ENCODE measurements around the gene CLN6.
"Not testable (repeated sequence)": the region's sequence is repeated elsewhere in the genome, so short reads cannot be mapped to it uniquely, and the experiment has no call there.

CLN6 gene

GRCh38 chr15:68184616-68185480 lies 44.7 kb downstream of the CLN6 start:
- no peak overlapping the region for H3K4me3 ChIP-seq (ENCODE audit: insufficient read length, low read depth)
- no peak for TF ChIP-seq ZNF274 (IDR thresholded peaks at IDR 0.05; ENCODE audit: low read depth, low read length)
- TF ChIP-seq SUZ12 (IDR thresholded peaks at IDR 0.05; ENCODE audit: extremely low read depth, insufficient read depth, insufficient read length): no peak
- no peak for TF ChIP-seq YY1 (IDR thresholded peaks at IDR 0.05; ENCODE audit: insufficient read depth, insufficient read length)
- peaks cover 82% of the 10 kb centered on the region for H3K36me3 ChIP-seq (ENCODE audit: insufficient read depth, insufficient read length, low read length)
- no peaks in the 10 kb centered on the region for H3K9me3 ChIP-seq (ENCODE audit: insufficient read depth, low read length)
- DNase-seq (ENCODE audit: low read depth, low spot score): no peak
- H3K4me1 ChIP-seq (ENCODE audit: insufficient read depth, insufficient read length): no peaks in the 10 kb centered on the region
- H3K9ac ChIP-seq (ENCODE audit: insufficient read length, low read depth): no peak overlapping the region
- no peaks in the 10 kb centered on the region for H3K27me3 ChIP-seq (ENCODE audit: insufficient read depth, insufficient read length)

DNA sequence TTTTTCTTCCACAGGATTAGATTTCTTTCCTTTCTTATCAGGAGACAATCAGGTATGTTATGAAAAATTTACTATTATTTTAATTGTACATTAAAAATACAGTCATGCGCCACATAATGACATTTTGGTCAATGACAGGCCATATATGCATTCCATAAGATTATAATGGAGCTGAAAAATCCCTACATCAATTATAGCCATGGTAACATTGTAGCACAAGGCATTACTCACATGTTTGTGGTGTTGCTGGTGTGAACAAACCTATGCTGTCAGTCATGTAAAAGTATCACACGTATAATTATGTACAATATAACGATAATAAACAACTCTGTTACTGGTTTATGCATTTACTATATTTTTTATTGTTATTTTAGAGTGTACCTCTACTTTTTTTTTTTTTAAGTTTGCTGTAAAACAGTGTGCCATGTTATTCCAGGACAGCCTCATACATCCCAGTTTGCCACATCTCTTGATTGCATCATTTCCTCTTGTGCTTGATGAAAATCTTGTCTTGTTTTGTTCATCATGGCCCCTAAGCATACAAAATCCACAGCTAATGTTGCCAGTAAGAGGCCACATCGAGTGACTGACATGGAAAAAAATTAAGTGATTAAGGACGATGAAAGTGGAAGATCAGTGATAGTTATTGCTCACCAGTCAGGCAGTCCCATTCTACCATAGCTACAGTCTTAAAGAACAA lies 45.8 kb downstream of the CLN6 start:
- TF ChIP-seq YY1 (IDR thresholded peaks at IDR 0.05; ENCODE audit: insufficient read depth, insufficient read length) (no peak), SUZ12 (IDR thresholded peaks at IDR 0.05; ENCODE audit: extremely low read depth, insufficient read depth, insufficient read length) (no peak), ZNF274 (IDR thresholded peaks at IDR 0.05; ENCODE audit: low read depth, low read length) (no peak)
- Histone ChIP-seq H3K4me1 (ENCODE audit: insufficient read depth, insufficient read length) (no peaks in the 10 kb centered on the region), H3K36me3 (ENCODE audit: insufficient read depth, insufficient read length, low read length) (peaks cover 74% of the 10 kb centered on the region), H3K9me3 (ENCODE audit: insufficient read depth, low read length) (no peaks in the 10 kb centered on the region), H3K27me3 (ENCODE audit: insufficient read depth, insufficient read length) (no peaks in the 10 kb centered on the region), H3K4me3 (ENCODE audit: insufficient read length, low read depth) (no peak overlapping the region), H3K9ac (ENCODE audit: insufficient read length, low read depth) (no peak overlapping the region)
- no peak for DNase-seq (ENCODE audit: low read depth, low spot score)

GRCh38 chr15:68177742-68178141 lies 51.8 kb downstream of the CLN6 start:
- Histone ChIP-seq H3K36me3 (ENCODE audit: insufficient read depth, insufficient read length, low read length) (peaks cover 63% of the 10 kb centered on the region), H3K9me3 (ENCODE audit: insufficient read depth, low read length) (no peaks in the 10 kb centered on the region), H3K4me1 (ENCODE audit: insufficient read depth, insufficient read length) (no peaks in the 10 kb centered on the region), H3K9ac (ENCODE audit: insufficient read length, low read depth) (no peak overlapping the region), H3K4me3 (ENCODE audit: insufficient read length, low read depth) (no peak overlapping the region), H3K27me3 (ENCODE audit: insufficient read depth, insufficient read length) (no peaks in the 10 kb centered on the region)
- DNase-seq (ENCODE audit: low read depth, low spot score): no peak
- TF ChIP-seq SUZ12 (IDR thresholded peaks at IDR 0.05; ENCODE audit: extremely low read depth, insufficient read depth, insufficient read length): no peak
- TF ChIP-seq YY1 (IDR thresholded peaks at IDR 0.05; ENCODE audit: insufficient read depth, insufficient read length): no peak
- no peak for TF ChIP-seq ZNF274 (IDR thresholded peaks at IDR 0.05; ENCODE audit: low read depth, low read length)

GRCh38 chr15:68176601-68177000 lies 52.9 kb downstream of the CLN6 start:
- TF ChIP-seq ZNF274 (IDR thresholded peaks at IDR 0.05; ENCODE audit: low read depth, low read length) (no peak), SUZ12 (IDR thresholded peaks at IDR 0.05; ENCODE audit: extremely low read depth, insufficient read depth, insufficient read length) (no peak), YY1 (IDR thresholded peaks at IDR 0.05; ENCODE audit: insufficient read depth, insufficient read length) (no peak)

DNA sequence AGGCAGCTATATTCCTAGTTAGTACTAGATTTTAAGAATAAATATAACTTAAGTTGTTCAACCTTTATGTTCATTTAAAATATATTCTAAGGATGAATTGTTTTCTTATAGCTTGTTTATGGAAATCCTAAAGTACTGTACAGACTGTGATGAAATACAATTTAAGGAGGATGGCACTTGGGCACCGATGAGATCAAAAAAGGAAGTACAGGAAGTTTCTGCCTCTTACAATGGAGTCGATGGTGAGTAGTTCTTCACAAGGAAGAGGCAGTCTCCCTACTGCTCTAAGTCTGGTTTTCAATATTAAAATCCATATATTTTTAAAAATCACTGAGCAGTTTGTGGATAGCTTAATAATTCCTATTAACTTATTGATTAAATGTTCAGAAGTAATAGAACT lies 54.0 kb downstream of the CLN6 start:
- no peak overlapping the region for H3K9ac ChIP-seq (ENCODE audit: insufficient read length, low read depth)
- no peaks in the 10 kb centered on the region for H3K4me1 ChIP-seq (ENCODE audit: insufficient read depth, insufficient read length)
- H3K9me3 ChIP-seq (ENCODE audit: insufficient read depth, low read length): no peaks in the 10 kb centered on the region
- no peaks in the 10 kb centered on the region for H3K27me3 ChIP-seq (ENCODE audit: insufficient read depth, insufficient read length)
- H3K36me3 ChIP-seq (ENCODE audit: insufficient read depth, insufficient read length, low read length): peaks cover 45% of the 10 kb centered on the region
- DNase-seq (ENCODE audit: low read depth, low spot score): no peak
- no peak overlapping the region for H3K4me3 ChIP-seq (ENCODE audit: insufficient read length, low read depth)
- TF ChIP-seq ZNF274 (IDR thresholded peaks at IDR 0.05; ENCODE audit: low read depth, low read length) (no peak), SUZ12 (IDR thresholded peaks at IDR 0.05; ENCODE audit: extremely low read depth, insufficient read depth, insufficient read length) (no peak), YY1 (IDR thresholded peaks at IDR 0.05; ENCODE audit: insufficient read depth, insufficient read length) (no peak)

More at GRCh38 chr15:68176601-68177000, 52.9 kb downstream of the CLN6 start:
- Histone ChIP-seq H3K4me1 (ENCODE audit: insufficient read depth, insufficient read length) (no peaks in the 10 kb centered on the region), H3K9me3 (ENCODE audit: insufficient read depth, low read length) (no peaks in the 10 kb centered on the region), H3K9ac (ENCODE audit: insufficient read length, low read depth) (no peak overlapping the region), H3K4me3 (ENCODE audit: insufficient read length, low read depth) (no peak overlapping the region), H3K27me3 (ENCODE audit: insufficient read depth, insufficient read length) (no peaks in the 10 kb centered on the region), H3K36me3 (ENCODE audit: insufficient read depth, insufficient read length, low read length) (peaks cover 55% of the 10 kb centered on the region)
- DNase-seq (ENCODE audit: low read depth, low spot score): no peak

DNA sequence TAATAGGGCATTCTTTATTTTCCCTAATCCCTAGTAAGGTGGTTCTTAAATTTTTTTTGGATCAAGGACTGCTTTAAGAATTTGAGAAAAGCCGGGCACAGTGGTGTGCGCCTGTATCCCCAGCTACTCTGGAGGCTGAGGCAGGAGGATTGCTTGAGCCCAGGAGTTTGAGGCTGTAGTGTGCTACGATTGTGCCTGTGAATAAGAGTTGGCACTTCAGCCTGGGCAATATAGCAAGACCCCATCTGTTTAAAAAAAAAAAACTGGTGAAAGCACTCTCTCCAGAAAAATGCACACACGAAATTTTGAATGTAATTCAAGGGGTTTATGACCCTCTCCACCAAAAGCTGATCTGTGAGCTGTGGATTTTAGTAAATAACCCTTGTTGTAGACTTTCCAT lies 56.4 kb downstream of the CLN6 start:
- Histone ChIP-seq H3K27me3 (ENCODE audit: insufficient read depth, insufficient read length) (no peaks in the 10 kb centered on the region), H3K4me1 (ENCODE audit: insufficient read depth, insufficient read length) (no peaks in the 10 kb centered on the region), H3K9me3 (ENCODE audit: insufficient read depth, low read length) (no peaks in the 10 kb centered on the region), H3K4me3 (ENCODE audit: insufficient read length, low read depth) (no peak overlapping the region), H3K36me3 (ENCODE audit: insufficient read depth, insufficient read length, low read length) (peaks cover 41% of the 10 kb centered on the region), H3K9ac (ENCODE audit: insufficient read length, low read depth) (no peak overlapping the region)
- TF ChIP-seq ZNF274 (IDR thresholded peaks at IDR 0.05; ENCODE audit: low read depth, low read length) (no peak), YY1 (IDR thresholded peaks at IDR 0.05; ENCODE audit: insufficient read depth, insufficient read length) (no peak), SUZ12 (IDR thresholded peaks at IDR 0.05; ENCODE audit: extremely low read depth, insufficient read depth, insufficient read length) (no peak)
- DNase-seq (ENCODE audit: low read depth, low spot score): no peak

DNA sequence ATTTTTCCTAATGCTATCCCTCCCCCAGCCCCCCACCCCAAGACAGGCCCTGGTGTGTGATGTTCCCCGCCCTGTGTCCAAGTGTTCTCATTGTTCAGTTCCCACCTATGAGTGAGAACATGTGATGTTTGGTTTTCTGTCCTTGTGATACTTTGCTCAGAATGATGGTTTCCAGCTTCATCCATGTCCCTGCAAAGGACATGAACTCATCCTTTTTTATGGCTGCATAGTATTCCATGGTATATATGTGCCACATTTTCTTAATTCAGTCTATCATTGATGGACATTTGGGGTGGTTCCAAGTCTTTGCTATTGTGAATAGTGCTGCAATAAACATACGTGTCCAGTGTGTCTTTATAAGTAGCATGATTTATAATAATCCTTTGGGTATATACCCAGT lies 57.5 kb downstream of the CLN6 start:
- DNase-seq (ENCODE audit: low read depth, low spot score); H3K9ac ChIP-seq (ENCODE audit: insufficient read length, low read depth); H3K27me3 ChIP-seq (ENCODE audit: insufficient read depth, insufficient read length); H3K4me1 ChIP-seq (ENCODE audit: insufficient read depth, insufficient read length); H3K4me3 ChIP-seq (ENCODE audit: insufficient read length, low read depth); H3K9me3 ChIP-seq (ENCODE audit: insufficient read depth, low read length): not testable (repeated sequence)
- peaks cover 34% of the 10 kb centered on the region for H3K36me3 ChIP-seq (ENCODE audit: insufficient read depth, insufficient read length, low read length)
